Ovary (tissue), 9 donors: Measurements from ENCODE around the gene FANCL. TPM values are rescaled to one million over a fixed set of nuclear protein-coding genes. Genes with fewer than 3 reads are reported as not detected.

Source experiments
- DNase-seq, 5 donors: peaks; one replicate each; pipeline ENCODE4 v3.0.0-alpha.2; 2019 to 2020
- H3K27ac ChIP-seq, 2 donors: fragments of 200-600 bp; one replicate each; pipeline versions ENCODE4 v1.5.1 to v1.8.0; 2019 to 2022
- H3K27me3 ChIP-seq: fragments of 200-600 bp; one replicate; pipeline ENCODE4 v1.8.0; 2022
- H3K36me3 ChIP-seq: fragments of 200-600 bp; sonication (generic); one replicate; pipeline ENCODE4 v1.5.1; 2019
- H3K4me1 ChIP-seq: one replicate; pipeline ENCODE4 v1.8.1; 2013; ENCODE audit warnings: mild to moderate bottlenecking, moderate library complexity; ENCODE audit not compliant: insufficient read depth
- H3K4me3 ChIP-seq: fragments of 200-600 bp; sonication (generic); one replicate; pipeline ENCODE4 v1.5.1; 2017
- H3K9me3 ChIP-seq, 2 donors: fragments of 200-600 bp in 1 of 2; sonication (generic) in 1 of 2; one replicate each; pipeline versions ENCODE4 v1.5.1 to v1.8.1; 2013 to 2019; ENCODE audit warnings: mild to moderate bottlenecking in 1 of 2, moderate library complexity in 1 of 2
- CTCF ChIP-seq, 3 donors: fragments of 450-650 bp in 2 of 3; fragments of 200-600 bp in 1 of 3; IDR thresholded peaks; one replicate each; pipeline versions ENCODE4 v1.5.1 to v1.8.0; 2016 to 2022; ENCODE audit warnings: antibody characterized with exemption in 3 of 3, mild to moderate bottlenecking in 1 of 3
- EP300 ChIP-seq: sonication (generic); formaldehyde crosslinking; IDR thresholded peaks from one replicate; pipeline ENCODE4 v1.6.1; 2017; ENCODE audit warnings: antibody characterized with exemption
- POLR2A ChIP-seq: fragments of 450-650 bp; IDR thresholded peaks from one replicate; pipeline ENCODE4 v1.6.1; 2017; ENCODE audit warnings: antibody characterized with exemption, mild to moderate bottlenecking, moderate library complexity
- WGBS, 3 donors: extraction: QIAGEN DNeasy Blood & Tissue Kit in 1 of 3; methylation state at CpG; one replicate each; pipeline versions ENCODE4 v1.1.5 to v1.1.7; 2013 to 2017; 5-methylcytosine and 5-hydroxymethylcytosine counted together
- intact Hi-C, 4 donors: fragments of 100-400 bp; cut with DNase I; formaldehyde crosslinking; loops; one replicate each; pipeline versions ENCODE4 v1.11.0 to v1.15.1; 2022 to 2023
- polyA plus RNA-seq, 2 donors: library from polyadenylated mRNA; stranded (reverse); fragments of 200-250 nt in 1 of 2; fragments of 350-450 nt in 1 of 2; fragmentation: Illumina TruSeq in 1 of 2; extraction: RNeasy Lipid Tissue Mini Kit (QIAGEN cat#74804) in 1 of 2; gene quantifications; one replicate each; pipeline ENCODE4 v1.2.3, GENCODE V29; 2013 to 2014
- total RNA-seq, 7 donors: library from RNA; depleted of rRNA in 2 of 7; stranded (reverse); fragments of >200 nt in 2 of 7; fragmentation: NEBNext Ultra II Directional in 3 of 7; extraction: Animal tissue kit (Norgen Biotek cat#: 25700) in 3 of 7; gene quantifications; one replicate each; pipeline versions ENCODE4 v1.1.0 to v1.2.4, GENCODE V29; 2016 to 2023
- donor health status: DM: no; HTN: no; CAD: no; lungs with moderate emphysema.
- donor health status: DM: no; HTN: no; CAD: no.
- donor health status: Bipolar disorder and iron deficiency.
- donor health status: DM: yes; HTN: yes; CAD: no.
- donor health status: DM: no; HTN: no; CAD: no.
- donor health status: DM: yes; HTN: yes; CAD: no.

The FANCL gene
- total and polyA plus RNA-seq, 9 donors: 18.8 to 79.2 (median 36.3) TPM

GRCh38 chr2:58131191-58132011 is 109.7 kb downstream of the FANCL start:
- H3K9me3 ChIP-seq: no peaks in the 10 kb centered on the region
- 6 to 27% (median 12%) methylated on average over 5 of the region's 5 CpGs for WGBS, 3 donors
- TF ChIP-seq EP300: no peak
- TF ChIP-seq CTCF (IDR thresholded peaks at IDR 0.05): no peak
- TF ChIP-seq POLR2A: no peak
- DNase-seq: peak in 4 of 5 donors; percentile 15 to 62 (median 30)
- no peak overlapping the region for H3K27ac ChIP-seq
- intact Hi-C loops: no loop called here
- H3K27me3 ChIP-seq: no peaks in the 10 kb centered on the region
- H3K4me1 ChIP-seq: peaks cover 3% of the 10 kb centered on the region
- no peaks in the 10 kb centered on the region for H3K36me3 ChIP-seq
- no peak overlapping the region for H3K4me3 ChIP-seq

DNA sequence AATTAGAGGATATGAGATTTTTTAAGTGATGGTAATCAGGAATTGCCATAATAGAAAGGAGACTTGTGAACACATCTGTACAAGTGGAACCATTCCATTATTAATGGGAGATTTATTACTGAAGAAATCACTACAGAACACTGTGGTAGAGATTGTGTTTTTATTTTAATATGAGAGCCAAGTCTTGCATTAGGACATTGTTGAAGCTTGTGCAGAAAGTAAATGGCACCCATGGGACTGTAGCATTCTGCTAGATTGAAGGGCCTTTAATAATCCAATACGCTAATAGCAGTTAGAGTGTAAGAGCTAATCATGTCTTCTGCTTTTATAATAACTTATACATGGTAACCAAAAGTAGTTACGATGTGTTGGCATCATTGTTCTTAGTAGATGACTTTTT is 110.9 kb downstream of the FANCL start:
- Histone ChIP-seq H3K27me3 (no peaks in the 10 kb centered on the region), H3K4me3 (no peak overlapping the region), H3K36me3 (no peaks in the 10 kb centered on the region), H3K9me3 (no peaks in the 10 kb centered on the region), H3K27ac (no peak overlapping the region), H3K4me1 (peaks cover 3% of the 10 kb centered on the region)
- no peak for DNase-seq
- TF ChIP-seq EP300 (no peak), POLR2A (no peak), CTCF (IDR thresholded peaks at IDR 0.05) (no peak)
- WGBS, 3 donors: 86 to 97% (median 97%) methylated on average over 2 of the region's 2 CpGs
- intact Hi-C loops: no loop called here

GRCh38 chr2:58127111-58127510 is 114.0 kb downstream of the FANCL start:
- TF ChIP-seq CTCF (IDR thresholded peaks at IDR 0.05) (no peak), POLR2A (no peak), EP300 (no peak)
- Histone ChIP-seq H3K9me3 (no peaks in the 10 kb centered on the region), H3K36me3 (no peaks in the 10 kb centered on the region), H3K27me3 (no peaks in the 10 kb centered on the region), H3K27ac (no peak overlapping the region), H3K4me1 (peaks cover 3% of the 10 kb centered on the region), H3K4me3 (no peak overlapping the region)
- WGBS, 3 donors: 96 to 97% (median 97%) methylated on average over 3 of the region's 3 CpGs
- no peak for DNase-seq
- intact Hi-C loops: no loop called here

GRCh38 chr2:58122540-58122939 is 118.6 kb downstream of the FANCL start:
- Histone ChIP-seq H3K4me1 (no peaks in the 10 kb centered on the region), H3K36me3 (no peaks in the 10 kb centered on the region), H3K27ac (no peak overlapping the region), H3K9me3 (peaks cover 0 to 3% of the 10 kb centered on the region in 2 donors), H3K4me3 (no peak overlapping the region), H3K27me3 (no peaks in the 10 kb centered on the region)
- intact Hi-C loops: no loop called here
- DNase-seq: no peak
- WGBS, 3 donors: 94 to 98% (median 98%) methylated on average over 3 of the region's 3 CpGs
- TF ChIP-seq EP300 (no peak), POLR2A (no peak), CTCF (IDR thresholded peaks at IDR 0.05) (no peak)
